BLaER1 (cell line): ENCODE results near the gene EYS.

Experiments used
- H3K27ac ChIP-seq: shearing (Covaris generic); formaldehyde crosslinking; 2 replicates; pipeline ENCODE4 v1.8.1; 2022
- H3K27me3 ChIP-seq: shearing (Covaris generic); formaldehyde crosslinking; 2 replicates; pipeline ENCODE4 v1.8.1; 2022
- H3K36me3 ChIP-seq: shearing (Covaris generic); formaldehyde crosslinking; 2 replicates; pipeline ENCODE4 v1.8.1; 2022
- H3K4me1 ChIP-seq: shearing (Covaris generic); formaldehyde crosslinking; 2 replicates; pipeline ENCODE4 v1.8.1; 2022
- H3K4me2 ChIP-seq: shearing (Covaris generic); formaldehyde crosslinking; 2 replicates; pipeline ENCODE4 v1.8.1; 2022
- H3K4me3 ChIP-seq: shearing (Covaris generic); formaldehyde crosslinking; 2 replicates; pipeline ENCODE4 v1.8.1; 2022
- H3K9ac ChIP-seq: shearing (Covaris generic); formaldehyde crosslinking; 2 replicates; pipeline ENCODE4 v1.8.1; 2022
- H3K9me3 ChIP-seq: shearing (Covaris generic); formaldehyde crosslinking; 2 replicates; pipeline ENCODE4 v1.8.1; 2022
- H4K20me1 ChIP-seq: shearing (Covaris generic); formaldehyde crosslinking; 2 replicates; pipeline ENCODE4 v1.8.1; 2022
- Cebpa-rat ChIP-seq: shearing (Covaris generic); IDR thresholded peaks from 2 replicates; pipeline ENCODE4 v1.8.1; 2022

The EYS gene

GRCh38 chr6:64789476-64789875, 917.5 kb downstream of the EYS start:
- Histone ChIP-seq H4K20me1 (no peaks in the 10 kb centered on the region), H3K4me2 (peak overlapping the region; percentile 31), H3K36me3 (no peaks in the 10 kb centered on the region), H3K9ac (no peak overlapping the region), H3K9me3 (no peaks in the 10 kb centered on the region), H3K4me3 (no peak overlapping the region), H3K27ac (no peak overlapping the region), H3K4me1 (peaks cover 14% of the 10 kb centered on the region), H3K27me3 (no peaks in the 10 kb centered on the region)
- TF ChIP-seq Cebpa-rat, result no peak

DNA sequence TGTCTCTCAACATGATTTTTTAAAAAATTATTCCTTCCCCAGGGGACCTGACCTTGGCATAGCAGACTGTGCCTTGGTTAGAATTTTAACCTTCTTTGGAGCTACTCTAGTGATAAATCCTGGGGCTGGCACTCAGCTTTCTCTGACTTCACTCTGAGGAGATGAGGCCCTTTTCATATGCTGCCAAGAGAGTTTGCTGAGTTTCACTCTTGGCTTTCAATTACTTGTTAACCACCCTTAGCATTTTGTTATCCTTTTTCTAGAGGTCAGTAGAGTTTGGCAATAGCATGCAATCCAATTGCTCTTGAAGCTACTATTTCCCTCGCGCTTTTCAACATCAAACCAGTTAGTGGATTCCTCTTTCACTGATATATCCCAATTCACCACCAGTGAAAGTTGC, 920.3 kb downstream of the EYS start:
- Histone ChIP-seq H3K4me3 (no peak overlapping the region), H3K4me1 (peaks cover 14% of the 10 kb centered on the region), H3K9ac (no peak overlapping the region), H3K4me2 (no peak overlapping the region), H3K27me3 (no peaks in the 10 kb centered on the region), H3K27ac (no peak overlapping the region), H3K36me3 (no peaks in the 10 kb centered on the region), H3K9me3 (no peaks in the 10 kb centered on the region), H4K20me1 (no peaks in the 10 kb centered on the region)
- TF ChIP-seq Cebpa-rat, result no peak

GRCh38 chr6:64782877-64783276, 924.1 kb downstream of the EYS start:
- Histone ChIP-seq H3K36me3 (no peaks in the 10 kb centered on the region), H3K9ac (no peak overlapping the region), H3K4me2 (no peak overlapping the region), H3K9me3 (no peaks in the 10 kb centered on the region), H3K4me1 (no peaks in the 10 kb centered on the region), H3K27me3 (no peaks in the 10 kb centered on the region), H3K4me3 (no peak overlapping the region), H3K27ac (no peak overlapping the region), H4K20me1 (no peaks in the 10 kb centered on the region)
- no peak for TF ChIP-seq Cebpa-rat

DNA sequence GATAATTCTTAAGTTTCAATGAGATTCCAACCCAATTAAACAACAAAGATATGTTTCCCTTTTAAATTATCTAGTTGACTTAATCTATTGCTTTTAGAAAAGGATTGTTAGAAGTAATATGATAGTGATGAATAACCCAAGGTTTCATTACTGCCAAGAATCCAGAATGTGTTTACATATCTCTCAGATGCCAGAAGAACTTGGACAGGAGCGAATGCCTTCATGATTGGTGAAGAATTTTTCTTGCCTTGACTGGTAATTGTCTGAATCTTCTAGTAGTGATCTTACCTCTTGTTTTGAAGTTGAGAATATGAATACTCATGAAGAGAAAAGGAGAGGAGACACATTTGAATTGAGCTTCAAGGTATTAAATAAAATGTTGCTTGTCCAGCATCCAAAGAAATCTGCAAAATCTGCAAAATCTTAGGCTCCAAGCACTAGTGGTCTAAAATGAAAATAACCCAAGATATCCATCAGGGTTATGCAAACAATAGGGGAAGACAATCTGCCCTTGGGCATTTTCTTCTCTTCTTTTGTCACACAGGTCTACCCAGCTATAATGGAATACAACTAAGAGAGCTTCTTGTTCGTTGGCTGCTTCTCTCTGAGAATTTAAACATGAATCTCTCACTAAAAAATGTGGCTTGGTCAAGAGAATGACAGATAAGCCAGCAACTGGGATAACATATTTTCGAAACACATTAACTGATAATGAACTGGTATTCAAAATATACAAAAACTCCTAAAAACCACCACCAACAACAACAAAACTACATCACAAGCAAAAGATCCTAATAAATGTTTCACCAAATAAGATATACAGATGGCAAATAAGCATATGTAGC, 928.9 kb downstream of the EYS start:
- no peak overlapping the region for H3K4me3 ChIP-seq
- H3K9me3 ChIP-seq, result no peaks in the 10 kb centered on the region
- no peaks in the 10 kb centered on the region for H4K20me1 ChIP-seq
- H3K27me3 ChIP-seq, result no peaks in the 10 kb centered on the region
- H3K36me3 ChIP-seq, result no peaks in the 10 kb centered on the region
- no peaks in the 10 kb centered on the region for H3K4me1 ChIP-seq
- no peak overlapping the region for H3K4me2 ChIP-seq
- H3K27ac ChIP-seq, result no peak overlapping the region
- TF ChIP-seq Cebpa-rat, result no peak
- no peak overlapping the region for H3K9ac ChIP-seq

DNA sequence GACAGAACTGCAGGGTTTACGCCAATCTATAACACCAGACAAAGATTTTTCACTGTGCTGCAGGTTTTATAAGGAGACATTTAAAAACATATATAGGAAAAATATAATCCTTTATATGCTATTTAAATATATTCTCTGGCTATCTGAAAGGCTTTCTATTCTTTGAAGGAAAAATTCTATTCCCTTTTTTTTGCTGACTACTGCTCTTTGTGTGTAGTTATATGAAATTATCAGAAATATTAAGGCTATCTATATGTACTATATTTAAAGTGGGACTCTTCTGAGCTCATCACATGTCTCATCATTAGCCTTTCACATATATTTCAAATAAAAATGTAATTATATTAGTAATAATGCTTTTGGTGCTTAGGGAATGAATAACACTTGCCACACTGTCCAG, 930.7 kb downstream of the EYS start:
- no peaks in the 10 kb centered on the region for H3K36me3 ChIP-seq
- no peak overlapping the region for H3K27ac ChIP-seq
- no peak overlapping the region for H3K9ac ChIP-seq
- no peak overlapping the region for H3K4me3 ChIP-seq
- no peak overlapping the region for H3K4me2 ChIP-seq
- no peak for TF ChIP-seq Cebpa-rat
- no peaks in the 10 kb centered on the region for H3K9me3 ChIP-seq
- no peaks in the 10 kb centered on the region for H4K20me1 ChIP-seq
- no peaks in the 10 kb centered on the region for H3K4me1 ChIP-seq
- H3K27me3 ChIP-seq, result no peaks in the 10 kb centered on the region

- H3K27ac ChIP-seq, result no peak overlapping the region
These were observed 932.1 kb downstream of the EYS start for GRCh38 chr6:64774881-64775280.

GRCh38 chr6:64750910-64751309, 956.1 kb downstream of the EYS start:
- no peaks in the 10 kb centered on the region for H3K9me3 ChIP-seq
- H3K4me2 ChIP-seq, result no peak overlapping the region
- no peaks in the 10 kb centered on the region for H3K4me1 ChIP-seq
- no peak for TF ChIP-seq Cebpa-rat
- no peaks in the 10 kb centered on the region for H4K20me1 ChIP-seq
- no peak overlapping the region for H3K27ac ChIP-seq
- H3K9ac ChIP-seq, result no peak overlapping the region
- H3K4me3 ChIP-seq, result no peak overlapping the region
- H3K36me3 ChIP-seq, result no peaks in the 10 kb centered on the region
- no peaks in the 10 kb centered on the region for H3K27me3 ChIP-seq

More at GRCh38 chr6:64774881-64775280, 932.1 kb downstream of the EYS start:
- Histone ChIP-seq H3K4me2 (no peak overlapping the region), H3K4me3 (no peak overlapping the region), H3K9ac (no peak overlapping the region), H3K4me1 (no peaks in the 10 kb centered on the region), H3K9me3 (no peaks in the 10 kb centered on the region), H3K36me3 (no peaks in the 10 kb centered on the region), H4K20me1 (no peaks in the 10 kb centered on the region), H3K27me3 (no peaks in the 10 kb centered on the region)
- TF ChIP-seq Cebpa-rat, result no peak

GRCh38 chr6:64737418-64737817, 969.6 kb downstream of the EYS start:
- Histone ChIP-seq H3K9me3 (no peaks in the 10 kb centered on the region), H3K27me3 (no peaks in the 10 kb centered on the region), H3K4me2 (no peak overlapping the region), H3K36me3 (no peaks in the 10 kb centered on the region), H4K20me1 (no peaks in the 10 kb centered on the region), H3K4me3 (no peak overlapping the region), H3K4me1 (no peaks in the 10 kb centered on the region), H3K27ac (no peak overlapping the region), H3K9ac (no peak overlapping the region)
- TF ChIP-seq Cebpa-rat, result no peak

DNA sequence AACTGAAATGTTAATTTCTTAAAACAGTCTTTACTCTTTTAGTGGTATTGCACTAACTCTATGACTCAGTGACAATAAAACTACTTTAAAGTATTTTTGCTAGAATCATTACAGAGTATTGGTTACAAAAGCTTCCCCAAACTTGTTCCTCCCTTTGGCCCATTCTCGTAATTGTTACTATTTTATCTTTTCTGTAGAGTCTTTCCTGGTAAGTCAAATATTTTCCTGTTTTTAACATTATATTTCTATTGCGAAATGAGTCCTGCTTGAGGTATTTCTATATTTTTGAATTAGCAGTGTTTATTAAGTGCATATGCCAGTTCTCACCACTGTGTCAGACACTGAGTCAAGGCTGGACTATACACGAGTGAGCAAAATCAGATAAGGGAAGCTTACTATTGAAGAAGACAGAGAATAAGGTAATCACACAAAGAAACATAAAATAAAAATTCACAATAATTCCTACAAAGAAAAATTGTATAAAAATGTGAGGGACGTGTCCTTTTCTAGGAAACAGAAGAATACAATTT, 970.5 kb downstream of the EYS start:
- TF ChIP-seq Cebpa-rat, result no peak
- H3K4me3 ChIP-seq, result no peak overlapping the region
- H3K36me3 ChIP-seq, result no peaks in the 10 kb centered on the region
- H3K9me3 ChIP-seq, result no peaks in the 10 kb centered on the region
- H3K9ac ChIP-seq, result no peak overlapping the region
- H3K4me2 ChIP-seq, result no peak overlapping the region
- H3K27me3 ChIP-seq, result no peaks in the 10 kb centered on the region
- H3K27ac ChIP-seq, result no peak overlapping the region
- H4K20me1 ChIP-seq, result no peaks in the 10 kb centered on the region
- H3K4me1 ChIP-seq, result no peaks in the 10 kb centered on the region

- no peaks in the 10 kb centered on the region for H3K9me3 ChIP-seq
These were observed 973.6 kb downstream of the EYS start for GRCh38 chr6:64733433-64733832.

More at GRCh38 chr6:64733433-64733832, 973.6 kb downstream of the EYS start:
- Histone ChIP-seq H3K27ac (no peak overlapping the region), H3K36me3 (no peaks in the 10 kb centered on the region), H3K27me3 (no peaks in the 10 kb centered on the region), H3K4me3 (no peak overlapping the region), H3K9ac (no peak overlapping the region), H3K4me2 (no peak overlapping the region), H4K20me1 (no peaks in the 10 kb centered on the region), H3K4me1 (no peaks in the 10 kb centered on the region)
- TF ChIP-seq Cebpa-rat, result no peak
